HG03575 (cell line): ENCODE measurements around the gene VSIG10L.

ENCODE experiments used
- ATAC-seq: cut with Tn5 transposase; IDR thresholded peaks from one replicate; pipeline ENCODE4 v1.9.1; 2021; ENCODE audit not compliant: unreplicated experiment, insufficient number of reproducible peaks, low FRiP score; ENCODE audit errors: extremely low read depth

VSIG10L gene

DNA sequence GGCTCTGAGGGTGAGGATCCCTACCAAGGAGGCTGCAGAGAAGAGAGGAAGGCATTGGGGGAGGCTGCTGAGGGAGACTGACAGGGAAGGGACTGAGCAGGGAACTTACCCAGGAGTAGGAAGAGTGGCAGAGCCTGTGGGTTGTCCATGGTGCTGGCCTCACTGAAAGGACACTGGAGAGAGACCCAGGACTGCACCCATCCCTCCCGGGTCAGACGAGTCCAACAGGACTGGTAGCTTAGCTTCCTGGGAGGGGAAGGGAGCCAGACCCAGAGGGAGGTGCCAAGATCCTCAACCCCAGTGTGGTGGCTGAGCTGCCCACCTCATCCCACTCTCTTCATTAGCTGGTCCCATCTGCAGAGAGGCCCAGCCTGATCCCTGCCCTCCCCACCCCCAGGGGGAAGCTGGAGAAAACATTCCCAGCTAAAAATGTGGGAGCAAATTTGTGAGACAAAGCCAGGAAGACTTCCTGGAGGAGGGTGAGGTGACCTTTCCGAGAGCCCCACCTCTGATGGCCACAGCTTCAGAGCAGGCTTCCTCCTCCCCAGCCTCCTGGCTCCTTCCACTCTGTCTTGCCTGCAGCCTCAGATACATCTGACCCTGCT is at the start of gene VSIG10L:
VSIG10L (minus strand) TSS at position 164 of the 605 bp plus-strand sequence; CDS start at position 149, 15 bp downstream.
- ATAC-seq: no peak

- ATAC-seq: no peak
These were observed 49.2 kb upstream of the VSIG10L start for GRCh38 chr19:51391073-51391611.

- ATAC-seq: no peak
These were observed 47.2 kb upstream of the VSIG10L start for GRCh38 chr19:51389143-51389542.

- ATAC-seq: no peak
These were observed 46.0 kb upstream of the VSIG10L start, which contains the start of gene LIM2 for GRCh38 chr19:51387924-51388389. Gene LIM2, minus strand, starts transcription at chr19:51387974. Its CDS starts 531 bp downstream, at chr19:51387443.

DNA sequence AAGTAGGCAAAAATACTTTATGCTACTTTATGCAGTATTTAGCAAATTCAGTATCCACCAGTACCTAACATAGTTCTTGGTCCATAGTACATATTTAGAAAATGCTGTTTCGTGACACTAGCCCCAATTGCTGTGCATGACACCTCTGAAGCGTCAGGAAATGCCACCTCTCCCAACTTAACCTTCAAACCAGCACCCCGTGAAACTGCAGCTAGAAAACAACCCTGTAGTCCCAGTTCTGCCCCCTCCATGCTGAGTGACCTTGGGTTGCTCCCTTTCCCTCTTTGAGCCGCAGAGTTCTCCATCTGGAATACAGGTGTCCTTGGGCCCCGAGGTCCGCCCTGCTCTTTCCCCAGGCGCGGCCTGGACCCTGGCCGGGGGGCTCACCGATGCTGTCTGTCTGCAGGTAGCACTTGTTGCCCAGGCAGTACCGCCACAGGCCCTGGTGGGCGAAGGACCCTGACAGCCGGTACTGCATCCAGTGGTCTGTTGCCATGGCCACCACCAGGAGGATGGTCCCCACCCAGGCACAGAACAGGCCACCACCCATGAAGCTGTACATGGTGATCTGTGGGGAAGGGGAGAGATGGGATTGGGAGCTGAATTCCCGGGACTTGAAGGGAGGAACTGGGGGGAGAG is 45.1 kb upstream of the VSIG10L start:
- ATAC-seq: no peak

DNA sequence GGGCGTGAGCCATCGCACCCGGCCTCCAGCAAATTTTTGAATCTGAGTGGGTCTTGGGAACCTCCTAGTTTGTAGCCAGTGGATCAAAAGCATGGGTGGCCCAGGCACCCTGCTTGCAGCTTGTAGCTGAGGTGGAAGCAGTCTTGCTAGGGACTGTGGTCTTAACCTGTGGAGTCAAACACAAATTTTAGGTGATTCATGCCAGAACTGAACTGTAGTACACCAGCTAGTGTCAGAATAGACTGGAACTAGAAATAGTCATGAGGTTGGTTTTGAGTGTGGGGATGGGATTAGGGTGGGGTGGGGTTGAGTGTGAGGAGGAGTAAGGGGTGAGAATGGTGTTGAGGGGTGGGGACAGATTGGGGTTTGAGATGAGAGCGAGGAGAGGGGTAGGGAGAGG is 40.1 kb upstream of the VSIG10L start:
- no peak for ATAC-seq

GRCh38 chr19:51380379-51380778 is 38.4 kb upstream of the VSIG10L start:
- no peak for ATAC-seq

DNA sequence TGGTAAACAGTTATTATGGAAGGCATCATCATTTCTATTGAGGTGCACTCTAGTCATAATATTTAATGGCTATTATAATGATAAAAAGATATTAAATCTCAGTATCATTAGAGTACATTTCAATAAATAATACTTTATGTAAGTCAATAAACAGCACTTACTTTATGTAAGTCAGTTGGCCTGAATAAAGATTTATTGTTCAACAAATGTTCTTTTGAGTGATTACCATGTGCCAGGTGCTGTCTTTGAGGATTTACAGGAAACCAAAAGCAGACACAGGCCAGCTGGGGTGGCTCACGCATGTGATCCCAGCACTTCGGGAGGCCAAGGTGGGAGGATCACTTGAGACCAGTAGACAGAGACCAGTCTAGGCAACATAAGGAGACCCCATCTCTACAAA is 35.5 kb upstream of the VSIG10L start:
- no peak for ATAC-seq

- no peak for ATAC-seq
These were observed 33.7 kb upstream of the VSIG10L start for GRCh38 chr19:51375504-51376221.

- no peak for ATAC-seq
These were observed 30.9 kb upstream of the VSIG10L start, which contains the start of gene NKG7 for GRCh38 chr19:51372649-51373504. Gene NKG7, minus strand, starts transcription at chr19:51372654. Its CDS starts 119 bp downstream, at chr19:51372535.

- no peak for ATAC-seq
These were observed 30.2 kb upstream of the VSIG10L start for GRCh38 chr19:51372021-51372648.

DNA sequence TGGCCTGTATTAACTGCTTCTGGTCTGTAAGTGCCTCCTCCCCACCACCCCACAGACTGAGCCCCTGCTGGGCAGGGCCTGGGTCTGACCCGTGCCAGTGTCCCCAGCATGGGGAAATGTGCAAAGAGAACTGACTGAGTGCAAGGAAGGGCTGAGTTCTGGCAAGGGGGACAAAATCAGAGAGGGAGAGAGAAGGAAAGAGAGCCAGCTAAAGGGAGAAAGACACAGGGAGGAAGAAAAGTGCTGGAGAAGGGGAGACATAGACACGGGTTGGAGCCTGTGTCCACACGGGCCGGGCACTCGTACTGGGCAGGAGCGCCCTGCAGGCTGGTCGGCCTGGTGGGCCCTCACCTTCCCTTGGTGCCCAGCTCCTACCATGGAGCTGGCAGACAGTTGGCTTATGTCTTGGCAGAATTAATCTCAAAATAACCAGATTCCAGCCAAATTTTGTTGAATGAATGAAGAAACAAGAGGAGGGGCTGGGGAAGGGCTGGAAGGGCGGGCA is 29.3 kb upstream of the VSIG10L start:
- no peak for ATAC-seq

DNA sequence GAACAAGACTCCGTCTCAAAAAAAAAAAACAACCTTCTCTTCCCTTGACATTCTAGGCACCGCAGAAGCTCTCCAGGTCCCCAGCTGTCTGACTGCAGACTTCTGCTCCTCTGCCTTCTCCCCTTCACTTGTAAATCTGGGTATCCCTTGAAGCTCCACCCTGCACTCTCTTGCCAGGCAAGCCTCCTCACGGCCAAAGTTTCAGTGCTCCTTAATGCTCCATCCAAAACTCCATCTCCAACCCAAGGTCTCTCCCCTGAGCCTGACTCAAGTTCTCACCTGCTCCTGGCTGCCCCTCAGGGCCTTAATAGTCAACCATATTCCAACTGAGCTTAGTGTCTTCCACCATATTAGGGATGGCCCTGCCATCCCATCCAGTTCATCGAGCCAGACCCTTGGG is 28.3 kb upstream of the VSIG10L start:
- no peak for ATAC-seq

DNA sequence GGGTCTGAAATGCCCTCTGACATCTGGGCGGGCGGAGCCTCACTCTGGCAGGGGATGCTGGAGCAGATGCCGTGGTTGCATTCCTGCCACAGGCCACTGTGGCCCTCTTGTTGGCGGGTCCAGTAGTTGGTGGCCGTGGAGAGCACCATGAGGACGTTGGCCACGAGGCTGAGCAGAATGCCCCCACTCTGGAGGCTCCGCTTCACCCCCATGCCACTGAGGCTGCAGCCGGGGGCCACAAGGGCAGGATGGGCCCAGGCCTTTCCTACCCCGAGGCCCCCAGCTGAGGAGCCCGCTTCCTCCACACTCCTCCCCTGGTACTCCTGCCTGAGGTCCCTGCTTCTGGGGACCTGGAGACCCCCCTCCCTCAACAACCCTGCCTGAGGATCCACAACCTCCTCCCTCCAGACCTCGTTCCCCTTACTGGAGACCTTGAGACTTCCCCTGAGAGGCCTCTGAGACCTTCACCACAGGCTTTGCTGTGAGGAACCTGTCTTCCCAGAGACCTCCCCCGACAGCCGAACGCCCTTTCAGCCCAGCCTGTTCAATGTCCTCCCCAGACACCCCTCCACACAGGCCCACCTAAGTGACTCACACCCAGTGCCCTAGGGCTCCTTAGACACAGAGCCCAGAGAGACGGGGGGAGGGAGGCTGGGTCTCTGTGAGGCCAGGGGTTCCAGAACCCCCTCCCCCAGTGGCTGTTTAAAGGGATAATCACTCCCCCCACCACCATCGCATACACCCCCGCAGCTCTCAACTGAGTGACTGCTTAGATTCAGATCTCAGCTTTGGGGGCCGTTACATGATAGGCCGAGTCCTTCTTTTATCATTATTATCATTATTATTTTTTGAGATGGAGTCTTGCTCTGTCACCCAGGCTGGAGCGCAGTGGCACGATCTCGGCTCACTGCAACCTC is 26.7 kb upstream of the VSIG10L start, which contains the start of gene CLDND2:
CLDND2 (minus strand) TSS at position 638 of the 917 bp plus-strand sequence; CDS start at position 212, 426 bp downstream.
- no peak for ATAC-seq

GRCh38 chr19:51367565-51368365 is 25.8 kb upstream of the VSIG10L start:
- peak; percentile 38 for ATAC-seq

DNA sequence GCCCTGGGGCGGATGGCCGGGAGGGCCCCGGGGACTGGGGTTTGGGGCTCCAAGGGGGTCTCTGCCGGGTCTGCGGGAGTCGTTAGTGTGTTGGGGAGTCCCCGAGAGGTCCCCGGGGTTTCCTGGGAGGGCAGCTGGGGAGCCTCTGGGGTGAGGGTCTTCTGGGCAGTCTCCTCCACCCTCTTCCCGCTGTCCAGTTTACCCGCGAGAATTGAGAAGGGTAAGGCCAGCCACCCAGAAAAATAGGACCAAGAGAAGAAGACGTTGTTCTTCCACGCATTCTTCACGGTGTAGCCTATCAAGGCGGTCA is 25.3 kb upstream of the VSIG10L start:
- no peak for ATAC-seq
